ENCODE measurements around the gene E2F4.

The E2F4 gene

DNA sequence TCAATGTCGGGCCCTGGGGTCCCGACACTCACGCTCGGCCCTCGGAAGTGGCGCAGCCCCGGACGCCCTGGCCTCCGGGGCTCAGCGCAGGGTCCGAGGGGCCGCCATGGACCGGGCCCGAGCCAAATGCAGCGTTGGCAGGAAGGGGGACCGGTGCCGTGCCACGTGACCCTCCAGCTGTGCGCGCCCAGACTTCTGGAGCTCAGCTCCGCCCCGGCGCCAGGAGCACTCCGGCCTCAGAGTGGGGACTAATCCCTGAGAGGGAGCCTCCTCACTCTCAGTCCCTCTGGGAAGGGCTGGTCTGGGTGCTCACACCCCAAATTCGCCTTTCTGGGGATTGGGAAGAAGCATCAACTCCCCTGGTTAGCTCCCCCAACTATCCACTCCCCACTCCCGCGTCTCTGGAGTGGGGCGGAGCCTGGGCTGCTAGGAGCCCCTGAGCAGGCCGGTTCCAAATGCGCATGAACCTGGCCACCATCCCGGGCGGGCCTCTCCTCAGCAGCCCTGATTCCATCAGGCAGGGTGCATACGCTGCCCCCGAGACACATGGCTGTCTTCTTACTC lies 41.0 kb upstream of the E2F4 start, which contains the start of gene B3GNT9:
TSS of gene B3GNT9 (minus strand) at position 166 of the 564 bp plus-strand sequence. CDS start 513 bp downstream, outside the sequence.
- ChIA-PET POLR2A (interaction anchor here (2.3 kb wide), 1 partner anchor 190 kb away, joined by 5 read pairs; the partner anchor contains the start of gene CES3), CTCF (interaction anchor here (1.6 kb wide), 1 partner anchor 138 kb away, joined by 5 read pairs; no protein-coding TSS in a partner anchor)
- TF ChIP-seq FOXA1 (IDR thresholded peaks at IDR 0.05) (no peak), L3MBTL2 (conservative IDR thresholded peaks at IDR 0.05) (no peak), ARNT (IDR thresholded peaks at IDR 0.05) (no peak), ELF4 (IDR thresholded peaks at IDR 0.05) (no peak), LEF1 (IDR thresholded peaks at IDR 0.05; ENCODE audit: borderline replicate concordance) (no peak), CTBP1 (IDR thresholded peaks at IDR 0.05; ENCODE audit: borderline replicate concordance) (no peak), HDGF (IDR thresholded peaks at IDR 0.05; ENCODE audit: borderline replicate concordance) (no peak), BHLHE40 (IDR thresholded peaks at IDR 0.05; ENCODE audit: borderline replicate concordance) (no peak), ZNF384 (IDR thresholded peaks at IDR 0.05) (no peak), TARDBP (IDR thresholded peaks at IDR 0.05) (no peak), SP1 (IDR thresholded peaks at IDR 0.05) (no peak), FOXK2 (IDR thresholded peaks at IDR 0.05) (no peak), SUZ12 (IDR thresholded peaks at IDR 0.05) (no peak), NFRKB (IDR thresholded peaks at IDR 0.05) (no peak), FOXM1 (IDR thresholded peaks at IDR 0.05; ENCODE audit: borderline replicate concordance) (no peak)
- TF ChIP-seq, protein P1, sequence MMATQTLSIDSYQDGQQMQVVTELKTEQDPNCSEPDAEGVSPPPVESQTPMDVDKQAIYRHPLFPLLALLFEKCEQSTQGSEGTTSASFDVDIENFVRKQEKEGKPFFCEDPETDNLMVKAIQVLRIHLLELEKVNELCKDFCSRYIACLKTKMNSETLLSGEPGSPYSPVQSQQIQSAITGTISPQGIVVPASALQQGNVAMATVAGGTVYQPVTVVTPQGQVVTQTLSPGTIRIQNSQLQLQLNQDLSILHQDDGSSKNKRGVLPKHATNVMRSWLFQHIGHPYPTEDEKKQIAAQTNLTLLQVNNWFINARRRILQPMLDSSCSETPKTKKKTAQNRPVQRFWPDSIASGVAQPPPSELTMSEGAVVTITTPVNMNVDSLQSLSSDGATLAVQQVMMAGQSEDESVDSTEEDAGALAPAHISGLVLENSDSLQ (IDR thresholded peaks at IDR 0.05): no peak
- DNase-seq (ENCODE audit: extremely low spot score): no peak

DNA sequence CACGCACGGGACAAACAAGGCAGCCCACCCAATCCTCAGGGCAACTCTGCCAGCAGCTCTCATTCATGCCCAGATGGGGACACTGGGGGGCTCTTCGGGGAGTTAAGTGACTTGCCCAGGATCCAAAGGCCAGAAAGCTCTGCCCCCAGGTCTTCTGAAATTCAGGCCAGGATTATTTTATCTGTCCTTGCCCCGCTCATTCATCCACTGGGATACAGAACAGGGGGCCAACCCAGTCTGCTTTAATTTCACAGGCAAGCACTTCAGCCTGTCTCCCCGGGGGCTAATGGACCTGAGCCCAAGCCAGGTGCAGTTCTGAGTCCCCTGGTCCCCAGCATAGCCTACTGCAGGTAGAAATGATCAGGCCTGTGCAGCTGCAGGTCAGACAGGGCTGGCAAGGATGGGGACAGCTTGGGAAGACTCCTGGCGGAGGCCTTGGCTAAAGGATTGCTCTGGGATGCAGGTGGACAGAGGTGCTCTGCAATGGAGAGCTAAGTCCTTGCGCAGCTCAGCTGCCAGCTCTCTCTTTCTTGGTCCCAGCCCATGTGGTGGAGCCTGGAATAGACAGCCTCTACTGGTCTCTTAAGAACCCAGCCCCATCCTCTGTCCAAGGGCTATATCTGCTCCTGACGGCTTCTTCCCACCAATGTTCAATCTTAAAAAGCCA lies 40.4 kb upstream of the E2F4 start:
- no peak for TF ChIP-seq ZNF384 (IDR thresholded peaks at IDR 0.05)
- no peak for TF ChIP-seq LEF1 (IDR thresholded peaks at IDR 0.05; ENCODE audit: borderline replicate concordance)
- TF ChIP-seq FOXM1 (IDR thresholded peaks at IDR 0.05; ENCODE audit: borderline replicate concordance): no peak
- TF ChIP-seq HDGF (IDR thresholded peaks at IDR 0.05; ENCODE audit: borderline replicate concordance): no peak
- no peak for TF ChIP-seq ARNT (IDR thresholded peaks at IDR 0.05)
- TF ChIP-seq SP1 (IDR thresholded peaks at IDR 0.05): no peak
- TF ChIP-seq FOXA1 (IDR thresholded peaks at IDR 0.05): no peak
- TF ChIP-seq L3MBTL2 (conservative IDR thresholded peaks at IDR 0.05): no peak
- no peak for TF ChIP-seq TARDBP (IDR thresholded peaks at IDR 0.05)
- TF ChIP-seq NFRKB (IDR thresholded peaks at IDR 0.05): no peak
- CTCF ChIA-PET: interaction anchor here (1.6 kb wide), 2 partner anchors 134 to 138 kb away, joined by 4 to 5 read pairs; no protein-coding TSS in a partner anchor
- DNase-seq (ENCODE audit: extremely low spot score): no peak
- POLR2A ChIA-PET: interaction anchor here (2.3 kb wide), 1 partner anchor 191 kb away, joined by 5 read pairs; the partner anchor contains the start of gene CES3

DNA sequence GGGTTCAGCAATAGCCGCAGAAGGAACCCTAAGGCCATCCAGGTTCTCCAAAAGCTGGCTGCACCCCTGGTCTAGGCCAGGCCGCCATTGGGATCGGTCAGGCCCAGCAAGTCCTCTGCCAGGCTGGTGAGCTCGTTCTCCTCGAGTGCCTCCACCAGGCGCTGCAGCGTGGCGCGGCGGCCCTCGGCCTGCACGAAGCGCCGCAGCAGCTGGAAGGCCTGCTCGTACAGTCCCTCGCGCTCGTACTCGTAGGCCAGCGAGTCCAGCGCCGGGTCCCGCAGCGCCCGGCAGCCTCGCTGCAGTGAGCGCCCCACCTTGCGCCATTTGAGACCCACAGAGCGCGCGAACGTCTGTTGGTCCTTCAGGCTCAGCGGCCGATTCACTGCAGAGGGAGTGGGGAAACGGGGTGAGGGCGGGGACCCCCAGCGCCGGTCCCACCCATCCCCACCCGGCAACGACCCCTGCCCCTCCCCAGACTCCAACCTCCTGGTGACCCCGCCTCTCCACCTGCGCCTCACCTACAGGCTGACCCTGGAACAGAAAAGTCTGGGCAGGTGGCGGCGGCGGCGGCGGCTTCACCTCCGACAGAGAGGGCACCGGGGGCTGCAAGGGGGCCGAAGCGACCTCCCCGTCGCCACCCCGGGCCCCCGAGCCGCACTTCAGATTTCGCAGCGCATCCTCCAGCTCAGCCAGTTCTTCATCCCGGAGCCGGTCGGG lies 37.2 kb upstream of the E2F4 start:
- ChIA-PET POLR2A (interaction anchor here (0.9 to 2.0 kb wide), 5 partner anchors 124 to 193 kb away, joined by 3 to 8 read pairs (median 5); partner anchors contain the start of gene CES3), CTCF (interaction anchor here (0.5 to 2.6 kb wide), 31 partner anchors 12 to 1047 kb away, joined by 3 to 18 read pairs (median 4); partner anchors contain the start of gene NOL3)
- DNase-seq (ENCODE audit: extremely low spot score): no peak
- no peak for TF ChIP-seq HDGF (IDR thresholded peaks at IDR 0.05; ENCODE audit: borderline replicate concordance)
- TF ChIP-seq NFRKB (IDR thresholded peaks at IDR 0.05): no peak
- no peak for TF ChIP-seq SUZ12 (IDR thresholded peaks at IDR 0.05)
- no peak for TF ChIP-seq FOXA1 (IDR thresholded peaks at IDR 0.05)
- TF ChIP-seq ELF4 (IDR thresholded peaks at IDR 0.05): no peak

DNA sequence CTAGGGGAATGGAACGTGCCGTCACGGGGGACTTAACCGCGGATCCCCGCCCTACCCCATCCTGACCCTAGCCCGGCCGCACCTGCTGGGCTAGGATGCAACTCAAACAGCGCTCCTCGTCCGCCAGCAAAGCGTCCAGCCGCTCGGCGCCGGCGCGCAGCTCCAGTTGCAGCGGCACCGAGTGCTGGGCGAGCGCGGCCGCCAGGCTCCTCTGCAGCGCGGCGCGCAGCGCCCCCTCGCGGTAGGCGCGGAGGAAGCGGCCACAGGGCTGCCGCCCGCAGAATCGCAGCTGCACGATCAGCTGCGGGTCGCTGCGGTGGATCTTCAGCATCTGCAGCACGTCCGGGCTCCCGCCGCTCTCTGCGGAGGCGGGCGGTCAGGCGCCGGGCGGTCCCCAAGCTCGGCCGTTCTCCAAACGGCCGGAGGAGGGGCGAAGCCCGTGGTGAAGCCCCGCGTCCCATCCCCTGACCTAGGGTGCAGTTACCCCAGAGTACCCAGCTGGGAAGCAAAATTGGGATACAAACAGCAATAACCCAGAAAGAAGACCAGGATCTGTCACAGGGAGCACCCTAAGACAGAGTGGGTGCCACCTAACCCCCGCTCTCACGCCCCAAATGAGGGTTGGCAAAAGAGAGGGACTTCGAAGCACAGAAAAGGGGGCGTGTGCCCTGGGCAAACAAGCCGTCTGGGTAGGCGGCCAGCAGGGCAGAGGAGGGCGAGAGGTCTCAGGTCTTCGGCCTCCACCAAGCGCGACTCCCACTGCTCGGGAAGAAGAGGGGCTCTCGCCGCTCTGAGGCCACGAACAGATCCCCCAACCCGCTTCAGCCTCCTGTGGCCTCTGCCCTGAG lies 36.4 kb upstream of the E2F4 start:
- TF ChIP-seq BHLHE40 (IDR thresholded peaks at IDR 0.05; ENCODE audit: borderline replicate concordance): no peak
- TF ChIP-seq ARNT (IDR thresholded peaks at IDR 0.05): no peak
- TF ChIP-seq TARDBP (IDR thresholded peaks at IDR 0.05): no peak
- no peak for TF ChIP-seq SUZ12 (IDR thresholded peaks at IDR 0.05)
- TF ChIP-seq LEF1 (IDR thresholded peaks at IDR 0.05; ENCODE audit: borderline replicate concordance): no peak
- TF ChIP-seq FOXM1 (IDR thresholded peaks at IDR 0.05; ENCODE audit: borderline replicate concordance): no peak
- no peak for TF ChIP-seq CTBP1 (IDR thresholded peaks at IDR 0.05; ENCODE audit: borderline replicate concordance)
- no peak for TF ChIP-seq ZNF384 (IDR thresholded peaks at IDR 0.05)
- TF ChIP-seq, protein P1 (IDR thresholded peaks at IDR 0.05): no peak
- TF ChIP-seq ELF4 (IDR thresholded peaks at IDR 0.05): no peak
- peak; percentile 91 for DNase-seq (ENCODE audit: extremely low spot score)
- CTCF ChIA-PET: interaction anchor here (0.5 to 2.6 kb wide), 31 partner anchors 12 to 1046 kb away, joined by 3 to 18 read pairs (median 4); partner anchors contain the start of gene NOL3
- POLR2A ChIA-PET: interaction anchor here (0.9 to 2.0 kb wide), 4 partner anchors 136 to 194 kb away, joined by 3 to 8 read pairs (median 6); partner anchors contain the start of gene CES3

DNA sequence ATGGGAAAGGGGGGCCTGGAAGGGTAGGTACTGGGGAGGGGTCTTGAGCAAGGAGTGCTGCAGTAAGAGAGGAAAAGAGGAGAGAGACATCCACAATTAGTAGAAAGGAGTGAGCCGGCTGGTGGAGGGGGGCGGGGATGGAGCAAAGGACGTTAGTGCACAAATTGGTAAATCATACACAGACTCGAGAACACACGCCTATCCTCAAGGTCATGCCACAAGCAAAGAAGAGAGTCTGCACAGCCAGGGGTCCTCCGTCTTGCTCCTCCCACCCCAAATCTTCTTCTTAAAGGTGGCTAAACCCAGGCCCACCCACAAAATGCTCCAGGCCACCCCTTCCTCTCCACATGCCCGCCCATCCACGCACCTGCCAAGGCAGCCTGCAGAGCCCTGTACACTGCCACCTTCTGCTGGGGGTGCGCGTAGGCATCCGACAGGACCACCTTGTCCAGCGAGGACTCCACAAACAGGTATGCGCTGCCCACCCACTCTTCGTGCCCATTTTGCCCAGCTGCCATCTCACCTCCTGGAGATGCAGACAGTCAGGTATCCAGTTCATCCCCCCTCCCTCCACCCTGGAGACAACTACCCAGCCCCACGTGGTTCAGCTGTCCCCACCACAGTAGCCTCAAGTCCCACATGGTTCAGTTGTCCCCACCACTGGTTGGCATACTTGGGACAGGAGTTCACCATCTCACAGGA lies 35.7 kb upstream of the E2F4 start:
- POLR2A ChIA-PET: no interaction called here
- CTCF ChIA-PET: interaction anchor here (1.0 to 2.5 kb wide), 8 partner anchors 13 to 197 kb away, joined by 3 to 18 read pairs (median 5); partner anchors contain the start of gene NOL3
- TF ChIP-seq BHLHE40 (IDR thresholded peaks at IDR 0.05; ENCODE audit: borderline replicate concordance): no peak
- TF ChIP-seq ZNF384 (IDR thresholded peaks at IDR 0.05): no peak
- no peak for TF ChIP-seq FOXK2 (IDR thresholded peaks at IDR 0.05)
- DNase-seq (ENCODE audit: extremely low spot score): no peak

All from HEK293T (cell line).